GM19351 (cell line): ENCODE measurements around the gene RAB8A.

Source experiments
- ATAC-seq: cut with Tn5 transposase; IDR thresholded peaks from one replicate; pipeline ENCODE4 v1.9.1; 2021; ENCODE audit warnings: mild to moderate bottlenecking, moderate library complexity; ENCODE audit not compliant: unreplicated experiment

RAB8A gene

GRCh38 chr19:16136185-16136999, 24.7 kb downstream of the RAB8A start:
- ATAC-seq, result no peak

DNA sequence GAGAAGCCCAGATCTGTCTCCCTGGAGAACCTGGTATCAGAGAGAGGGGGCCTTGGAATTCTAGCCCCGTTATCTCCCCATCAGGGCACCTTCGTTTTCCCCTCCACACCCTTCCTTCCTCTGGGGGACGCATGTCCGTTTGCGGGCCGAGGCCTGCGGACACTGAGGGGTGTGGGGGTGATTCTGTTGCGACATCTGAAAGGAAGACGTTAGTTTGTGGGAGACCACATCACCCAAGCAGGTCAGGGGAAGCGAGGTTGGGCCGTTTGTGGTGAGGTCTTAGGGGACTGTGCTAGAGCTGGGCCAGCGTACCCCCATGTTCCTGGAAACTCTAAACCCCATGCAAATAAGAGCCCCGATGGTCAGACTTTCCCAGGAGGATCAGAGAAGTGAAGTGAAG, 28.1 kb downstream of the RAB8A start:
- no peak for ATAC-seq

- ATAC-seq, result no peak
Observed at GRCh38 chr19:16141043-16141442, 29.4 kb downstream of the RAB8A start.

- ATAC-seq, result no peak
Observed at GRCh38 chr19:16142032-16142580, 30.4 kb downstream of the RAB8A start.

- ATAC-seq, result peak; percentile 75
Observed at GRCh38 chr19:16143399-16144215, 31.9 kb downstream of the RAB8A start, which contains the start of gene HSH2D. HSH2D (plus strand) TSS chr19:16143685; CDS start chr19:16148751, 5,066 bp downstream.

GRCh38 chr19:16144216-16144581, 32.5 kb downstream of the RAB8A start:
- ATAC-seq, result no peak

DNA sequence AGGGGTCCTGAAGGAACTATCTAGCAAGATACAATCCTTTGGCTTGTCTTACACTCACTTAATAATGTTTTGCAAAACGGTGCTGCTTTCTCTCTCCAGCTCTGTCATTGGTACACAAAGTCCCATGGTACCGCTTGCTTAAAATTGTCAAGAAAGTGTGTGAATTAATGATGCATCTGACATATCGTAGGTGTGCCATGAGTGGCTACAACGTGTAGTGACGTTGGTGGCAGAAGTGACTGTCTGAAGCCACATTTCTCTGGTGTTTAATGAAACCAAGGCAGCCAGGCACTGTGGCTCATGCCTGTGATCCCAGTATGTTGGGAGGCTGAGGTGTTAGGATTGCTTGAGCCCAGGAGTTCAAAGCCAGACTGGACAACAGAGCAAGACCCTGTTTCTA, 34.4 kb downstream of the RAB8A start:
- no peak for ATAC-seq

GRCh38 chr19:16148443-16149229, 36.9 kb downstream of the RAB8A start:
- ATAC-seq, result no peak

- no peak for ATAC-seq
Observed at GRCh38 chr19:16153582-16154336, 42.1 kb downstream of the RAB8A start.

DNA sequence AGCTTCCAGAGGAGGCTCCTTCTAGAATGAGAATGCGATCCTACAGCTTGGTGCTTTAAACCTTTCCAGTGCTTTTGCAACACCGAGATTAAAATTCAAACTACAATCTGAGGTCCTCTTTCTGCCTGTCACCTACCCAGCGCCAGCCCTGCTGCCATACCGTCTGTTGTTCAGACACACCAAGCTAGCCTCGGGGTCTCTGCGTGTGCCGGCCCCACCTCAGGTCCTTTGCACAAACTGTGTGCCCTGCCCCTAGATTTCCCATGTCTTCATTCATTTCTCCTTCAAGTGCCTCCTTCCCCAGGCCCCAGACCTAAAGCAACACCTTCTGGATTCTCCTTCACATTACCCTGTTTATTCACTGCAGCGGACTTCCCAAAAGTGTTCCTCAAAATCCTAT, 42.9 kb downstream of the RAB8A start:
- no peak for ATAC-seq

DNA sequence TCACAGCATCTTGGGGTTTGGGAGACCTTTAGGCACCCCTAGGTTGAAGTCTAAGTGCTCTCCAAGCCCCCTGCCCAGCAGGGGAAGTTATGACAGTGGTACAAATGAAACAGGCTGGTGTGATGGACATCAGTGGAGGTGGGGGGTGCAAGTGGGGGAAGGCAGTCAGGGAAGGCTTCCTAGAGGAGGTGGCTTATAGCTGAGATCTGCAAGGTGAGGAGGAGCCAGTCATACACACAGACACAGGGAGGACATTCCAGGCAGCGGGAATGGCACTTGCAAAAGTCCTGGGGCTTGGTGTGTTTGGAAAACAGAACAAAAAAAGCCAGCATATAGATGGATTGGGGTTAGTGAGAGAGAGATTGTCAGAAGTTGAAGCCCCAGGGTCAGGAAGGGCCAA, 43.4 kb downstream of the RAB8A start:
- no peak for ATAC-seq

DNA sequence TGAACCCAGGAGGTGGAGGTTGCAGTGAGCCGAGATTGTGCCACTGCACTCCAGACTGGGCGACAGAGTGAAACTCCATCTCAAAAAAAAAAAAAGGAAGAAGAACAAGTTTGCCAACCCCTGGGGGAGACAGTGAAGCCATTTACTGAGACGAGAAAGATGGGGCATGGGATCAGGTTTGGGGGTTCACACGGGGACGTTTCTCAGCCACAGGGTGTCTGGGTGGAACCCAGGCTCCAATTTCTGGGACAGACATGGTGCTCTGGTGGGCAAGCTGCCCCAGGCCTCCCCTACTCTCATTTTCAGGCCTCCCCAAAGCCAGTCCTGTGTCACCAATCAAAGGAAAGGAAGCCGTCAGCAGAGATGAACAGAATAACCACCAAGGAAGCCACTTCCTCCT, 45.2 kb downstream of the RAB8A start:
- ATAC-seq, result no peak

GRCh38 chr19:16157601-16158000, 45.9 kb downstream of the RAB8A start:
- ATAC-seq, result no peak

DNA sequence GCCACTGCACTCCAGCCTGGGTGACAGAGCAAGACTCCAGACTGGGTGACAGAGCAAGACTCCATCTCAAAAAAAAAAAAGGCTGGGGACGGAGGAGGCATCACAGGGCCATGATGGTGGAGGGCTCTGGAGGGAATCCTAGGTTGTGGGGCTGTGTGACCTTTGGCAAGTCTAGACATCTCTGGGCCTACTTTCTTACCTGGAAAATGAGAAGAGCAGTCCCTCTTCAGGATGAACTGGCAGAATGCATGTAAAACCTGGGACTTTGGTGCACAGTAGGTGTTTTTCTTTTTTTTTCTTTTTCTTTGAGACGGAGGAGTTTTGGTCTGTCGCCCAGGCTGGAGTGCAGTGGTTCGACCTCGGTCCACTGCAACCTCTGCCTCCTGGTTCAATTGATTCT, 48.0 kb downstream of the RAB8A start:
- ATAC-seq, result no peak

GRCh38 chr19:16160445-16160942, 48.8 kb downstream of the RAB8A start:
- no peak for ATAC-seq

- ATAC-seq, result no peak
Observed at GRCh38 chr19:16160943-16161560, 49.4 kb downstream of the RAB8A start.

GRCh38 chr19:16161840-16162239, 50.2 kb downstream of the RAB8A start:
- ATAC-seq, result no peak

- no peak for ATAC-seq
Observed at GRCh38 chr19:16164222-16164890, 52.7 kb downstream of the RAB8A start.

GRCh38 chr19:16166417-16166816, 54.7 kb downstream of the RAB8A start:
- ATAC-seq, result no peak
